NCI-H2227 (cell line): ENCODE results near the gene TCEANC.
A peak's percentile ranks its signal among the peaks of the same experiment; 100 is the strongest.
"Not testable (repeated sequence)": the region's sequence is repeated elsewhere in the genome, so short reads cannot be mapped to it uniquely, and the experiment has no call there.

Source experiments
- DNase-seq: peaks from one replicate; lab custom pipeline; 2025; ENCODE audit not compliant: unreplicated experiment; lab: John Stamatoyannopoulos, UW

The TCEANC gene

DNA sequence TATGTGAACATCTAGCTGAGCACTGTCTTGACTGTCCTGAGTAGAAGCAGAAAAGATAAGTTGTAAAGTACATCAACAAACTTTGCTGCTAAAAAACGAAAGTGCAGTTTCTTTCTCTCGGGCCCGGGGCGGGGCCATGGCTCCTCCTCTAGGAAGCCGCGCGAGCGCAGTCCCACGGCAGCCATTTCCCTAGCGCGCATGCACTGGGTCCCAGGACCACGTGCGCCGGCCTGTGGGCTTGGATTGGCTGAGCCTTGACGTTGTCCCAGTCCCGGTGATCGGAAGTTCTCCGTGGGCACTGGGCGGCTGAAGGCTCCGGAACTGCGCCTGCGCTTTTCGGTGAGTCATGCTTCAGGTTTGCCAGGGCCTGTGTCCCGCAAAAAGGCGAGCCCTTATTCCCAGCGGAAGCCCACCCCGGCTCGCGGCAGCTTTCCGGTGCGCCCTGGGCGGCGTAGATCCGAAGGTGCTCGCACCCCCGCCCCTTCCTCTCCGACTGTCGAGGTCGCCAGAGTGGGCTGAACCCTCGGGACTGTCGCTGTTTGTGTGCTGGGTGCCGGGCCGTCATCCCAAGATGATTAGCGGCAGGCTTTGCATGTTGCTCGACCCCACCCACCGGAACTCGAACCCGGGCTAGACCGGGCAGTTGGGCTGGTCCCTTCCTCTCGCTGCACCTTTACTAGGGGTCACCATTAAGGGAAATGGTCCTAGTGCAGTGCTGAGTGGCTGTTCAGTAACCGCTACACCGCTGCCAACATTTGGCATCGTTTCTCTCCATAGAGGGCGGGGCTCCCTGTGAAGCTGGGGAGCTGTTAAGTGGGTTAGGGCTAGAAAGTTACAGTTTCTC lies at the start of gene TCEANC:
TCEANC (plus strand) TSS at position 292 of the 844 bp plus-strand sequence. CDS start 9,368 bp downstream, outside the sequence.
- DNase-seq: peak; percentile 99

DNA sequence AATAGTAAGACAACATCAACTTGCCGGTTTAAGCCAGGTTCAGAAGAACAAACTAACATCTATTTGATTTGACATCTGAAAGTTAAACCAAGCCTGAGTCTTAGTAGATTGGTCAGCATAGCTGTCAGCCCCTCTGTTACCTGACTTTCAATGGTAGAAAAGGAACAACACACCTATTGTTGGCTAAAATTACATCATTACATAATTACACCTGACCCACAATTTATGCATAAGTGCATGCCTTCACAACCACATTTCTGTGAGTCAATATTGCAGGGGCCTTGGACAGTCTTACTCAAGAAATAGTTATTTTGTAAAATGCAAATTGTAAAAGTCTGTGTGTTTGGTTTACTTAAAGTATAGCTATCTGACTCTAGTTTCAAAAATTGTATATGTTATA lies 47.3 kb upstream of the TCEANC start:
- no peak for DNase-seq

DNA sequence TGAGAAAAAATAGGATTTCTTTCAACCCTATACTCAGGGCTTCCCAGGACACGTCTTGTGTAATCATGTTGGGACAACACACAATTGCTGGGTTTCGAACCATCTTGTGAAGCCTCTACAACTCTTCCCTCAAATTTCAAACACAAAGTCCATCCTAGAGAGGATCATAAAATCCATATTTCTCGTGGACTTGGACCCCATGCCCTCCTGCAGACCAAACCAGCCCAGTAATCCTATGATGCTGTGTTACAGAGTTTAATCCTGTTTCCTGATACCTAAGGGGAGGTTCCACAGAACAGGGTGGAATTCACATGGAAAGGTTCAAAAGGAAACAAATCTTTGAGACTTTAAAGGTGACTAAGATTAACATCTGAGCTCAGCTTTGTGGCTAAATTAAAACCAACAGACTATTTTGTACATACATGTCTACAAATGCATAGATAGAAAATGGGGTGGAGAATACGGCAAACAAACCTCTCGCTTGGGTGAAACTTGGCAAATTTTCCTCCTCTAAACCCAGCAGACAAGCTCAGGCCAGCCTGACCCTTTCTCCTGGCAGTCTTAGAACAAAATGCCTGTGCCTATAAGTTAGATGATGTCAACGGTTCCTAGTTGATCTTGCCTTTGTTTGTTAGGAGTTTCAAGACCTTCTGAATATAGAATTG lies 45.5 kb upstream of the TCEANC start:
- no peak for DNase-seq

DNA sequence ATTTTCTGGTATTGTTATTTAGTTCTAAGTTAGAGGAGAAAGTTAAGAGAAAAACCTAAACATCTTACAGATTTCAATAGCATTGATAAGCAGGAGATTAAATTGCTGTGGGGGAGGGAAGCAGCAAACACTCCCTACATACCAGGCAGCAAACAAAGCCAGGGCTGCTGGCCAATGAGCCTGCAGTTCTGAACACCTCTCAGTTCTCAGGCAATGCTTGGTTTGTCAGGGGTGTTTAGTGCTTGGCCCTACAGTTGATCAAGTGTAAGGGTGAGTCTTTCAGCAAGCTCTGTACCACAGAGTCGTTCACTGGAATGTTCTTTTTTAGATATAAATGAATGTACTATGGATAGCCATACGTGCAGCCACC lies 45.0 kb upstream of the TCEANC start:
- no peak for DNase-seq

DNA sequence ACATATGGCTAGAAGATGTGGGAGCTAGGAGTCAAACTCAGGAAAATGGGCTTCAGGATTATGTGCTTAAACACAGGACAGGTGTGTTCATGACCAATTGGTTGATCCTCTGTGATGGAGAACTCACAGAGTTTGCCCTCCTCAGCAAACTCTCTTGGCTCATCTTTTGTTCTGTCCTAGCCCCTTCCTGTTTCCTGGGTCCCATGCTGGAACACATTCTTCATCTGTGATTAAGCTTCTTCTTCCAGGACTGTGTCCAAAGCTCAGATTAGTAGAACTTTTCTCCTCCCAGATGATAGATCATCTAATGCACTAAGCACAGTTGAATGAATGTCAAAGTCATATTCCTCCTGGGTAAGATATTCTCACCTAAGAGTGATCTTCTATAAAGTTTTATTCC lies 38.8 kb upstream of the TCEANC start:
- no peak for DNase-seq

DNA sequence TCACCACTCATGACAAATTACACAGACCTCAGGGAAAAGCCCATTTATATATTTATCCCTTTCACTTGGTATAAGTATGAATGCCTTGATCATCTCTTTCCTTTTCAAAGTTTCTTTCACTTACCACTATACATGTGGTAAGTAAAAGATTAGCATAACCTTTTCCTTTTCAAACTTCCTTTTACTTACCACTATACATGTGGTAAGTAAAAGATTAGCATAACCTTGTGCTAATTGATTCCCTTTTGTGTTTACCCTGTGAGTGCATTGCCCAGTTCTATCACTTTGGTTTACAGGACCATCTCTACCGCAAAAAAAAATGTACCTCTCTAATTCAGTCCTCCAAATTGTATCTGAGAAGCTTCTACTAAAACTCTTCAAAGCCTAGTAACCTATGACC lies 32.7 kb upstream of the TCEANC start:
- no peak for DNase-seq

DNA sequence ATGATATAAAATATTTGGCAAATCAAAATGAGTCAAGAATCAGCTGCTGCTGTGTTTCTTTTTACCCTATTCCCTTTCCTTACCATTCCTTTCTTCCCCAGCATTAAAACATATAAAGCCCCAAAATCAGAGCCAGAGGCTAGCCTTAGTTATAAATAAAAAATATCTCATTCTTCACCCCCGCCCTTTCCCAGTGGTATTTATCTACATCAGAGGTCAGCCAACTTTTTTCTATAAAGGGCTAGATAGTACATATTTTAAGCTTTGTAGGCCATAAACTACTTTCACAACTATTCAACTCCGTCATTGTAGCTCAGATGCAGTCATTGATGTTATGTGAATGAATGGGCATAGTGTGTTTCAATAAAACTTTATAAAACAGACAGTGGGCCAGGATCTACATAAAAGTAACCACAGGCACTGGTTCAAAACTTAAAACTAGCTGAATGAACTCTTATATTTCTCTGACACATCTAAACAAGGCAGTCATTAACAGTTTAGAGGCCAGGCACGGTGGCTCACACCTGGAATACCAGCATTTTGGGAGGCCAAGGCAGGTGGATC lies 30.5 kb upstream of the TCEANC start:
- DNase-seq: no peak

- no peak for DNase-seq
Observed at GRCh38 chrX:13627306-13627705, 25.6 kb upstream of the TCEANC start.

DNA sequence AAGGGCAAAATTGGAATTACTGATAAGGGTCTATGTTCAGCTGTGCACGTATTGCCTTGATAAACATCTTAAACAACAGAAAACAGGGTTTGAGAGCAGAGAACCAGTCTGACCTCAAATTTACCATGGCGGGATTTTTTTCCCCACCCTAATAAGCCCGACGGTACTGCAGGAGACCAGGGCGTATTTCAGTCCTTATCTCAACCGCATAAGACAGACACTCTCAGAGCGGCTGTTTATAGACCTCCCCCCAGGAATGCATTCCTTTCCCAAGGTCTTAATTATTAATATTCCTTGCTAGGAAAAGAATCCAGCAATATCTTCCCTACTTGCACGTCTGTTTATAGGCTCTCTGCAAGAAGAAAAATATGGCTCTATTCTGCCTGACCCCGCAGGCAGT lies 15.7 kb upstream of the TCEANC start:
- DNase-seq: not testable (repeated sequence)

DNA sequence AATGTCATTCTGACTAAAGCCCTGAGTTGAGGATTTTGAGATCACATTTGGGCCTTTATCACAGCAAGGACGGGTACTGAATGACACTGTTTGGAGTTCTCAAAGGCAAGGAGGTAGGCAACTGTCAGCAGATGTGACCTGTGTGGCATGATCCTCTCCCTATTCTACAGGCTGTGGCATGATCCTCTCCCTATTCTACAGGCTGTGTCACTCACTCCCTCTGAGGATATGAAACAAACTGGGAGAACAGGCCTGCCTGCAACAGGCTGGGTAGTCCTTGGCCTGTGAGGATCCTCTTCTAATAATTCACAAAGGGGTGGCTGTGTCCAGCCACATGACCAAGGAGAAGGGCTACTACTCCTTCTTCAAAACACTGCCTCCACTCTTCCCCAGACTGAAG lies 14.9 kb upstream of the TCEANC start:
- DNase-seq: no peak

DNA sequence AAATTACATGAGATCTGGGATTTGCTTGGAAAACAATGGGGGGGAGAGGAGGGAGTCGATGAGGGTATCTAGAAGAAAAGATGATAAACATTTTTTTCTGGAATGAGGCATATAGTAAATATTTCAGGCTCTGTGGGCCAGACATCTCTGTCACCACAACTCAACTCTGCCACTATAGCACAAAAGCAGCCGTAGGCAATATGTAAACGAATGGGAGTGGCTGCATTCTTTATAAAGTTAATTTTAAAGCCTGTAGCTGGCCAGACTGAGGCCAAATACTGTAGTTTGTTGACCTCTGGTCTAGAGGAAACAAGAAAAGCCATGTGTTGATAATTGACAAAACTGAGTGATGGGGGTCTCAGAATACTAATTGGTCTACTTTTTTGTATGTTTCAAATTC lies 14.1 kb upstream of the TCEANC start:
- DNase-seq: no peak

DNA sequence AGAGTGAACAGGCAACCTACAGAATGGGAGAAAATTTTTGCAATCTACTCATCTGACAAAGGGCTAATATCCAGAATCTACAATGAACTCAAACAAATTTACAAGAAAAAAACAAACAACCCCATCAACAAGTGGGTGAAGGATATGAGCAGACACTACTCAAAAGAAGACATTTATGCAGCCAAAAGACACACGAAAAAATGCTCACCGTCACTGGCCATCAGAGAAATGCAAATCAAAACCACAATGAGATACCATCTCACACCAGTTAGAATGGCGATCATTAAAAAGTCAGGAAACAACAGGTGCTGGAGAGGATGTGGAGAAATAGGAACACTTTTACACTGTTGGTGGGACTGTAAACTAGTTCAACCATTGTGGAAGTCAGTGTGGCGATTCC lies 11.3 kb upstream of the TCEANC start:
- DNase-seq: not testable (repeated sequence)

DNA sequence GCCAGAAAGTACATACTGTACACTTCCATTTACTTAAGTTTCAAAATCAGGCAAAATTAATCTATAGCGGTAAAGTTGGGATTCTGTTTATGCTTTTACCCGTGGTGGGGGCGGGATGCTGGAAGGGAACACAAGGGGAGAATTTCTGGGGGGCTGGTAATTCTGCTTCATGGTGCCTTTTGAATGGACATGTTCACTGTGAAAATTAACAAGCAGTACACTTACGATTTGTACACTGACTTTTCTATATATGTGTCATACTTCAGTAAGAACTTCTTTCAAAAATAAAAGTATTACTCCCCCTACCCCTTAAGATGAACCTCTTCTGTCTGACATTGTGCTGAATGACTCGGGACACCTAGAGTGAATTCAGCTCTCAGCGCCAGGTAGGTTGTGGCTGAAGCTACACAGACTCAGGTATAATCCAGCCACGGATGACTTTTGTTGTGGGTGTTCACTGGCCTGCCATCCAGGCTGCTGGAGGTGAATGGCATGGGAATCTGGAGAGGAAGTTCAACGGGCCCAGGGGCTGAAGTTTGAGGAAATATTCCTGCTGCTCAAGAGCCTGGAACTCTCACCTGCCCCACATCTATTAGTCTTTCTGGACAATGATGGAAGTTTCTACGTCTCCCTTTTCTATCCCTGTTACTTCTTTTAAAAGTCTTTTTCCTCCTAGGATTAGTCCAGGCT lies 7.3 kb upstream of the TCEANC start:
- no peak for DNase-seq

DNA sequence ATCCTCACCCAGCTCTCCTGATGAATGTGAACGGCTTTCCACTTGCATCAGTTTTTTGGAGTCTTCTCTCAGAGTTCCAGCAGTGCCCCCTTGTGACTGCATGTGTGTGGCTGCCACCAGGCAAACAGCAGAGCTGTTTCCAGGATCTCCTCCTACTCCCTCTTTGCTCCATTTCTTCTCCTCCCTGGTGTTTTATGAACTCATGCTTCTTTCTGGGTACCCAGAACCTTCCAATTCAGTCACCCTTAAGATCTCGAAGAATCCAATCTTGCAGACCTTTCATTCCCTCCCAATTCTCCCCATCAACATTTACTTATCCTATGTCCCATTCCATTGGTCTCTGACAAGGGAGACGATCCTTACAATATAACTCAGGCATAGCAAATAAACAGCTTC lies 6.8 kb upstream of the TCEANC start:
- peak; percentile 77 for DNase-seq

DNA sequence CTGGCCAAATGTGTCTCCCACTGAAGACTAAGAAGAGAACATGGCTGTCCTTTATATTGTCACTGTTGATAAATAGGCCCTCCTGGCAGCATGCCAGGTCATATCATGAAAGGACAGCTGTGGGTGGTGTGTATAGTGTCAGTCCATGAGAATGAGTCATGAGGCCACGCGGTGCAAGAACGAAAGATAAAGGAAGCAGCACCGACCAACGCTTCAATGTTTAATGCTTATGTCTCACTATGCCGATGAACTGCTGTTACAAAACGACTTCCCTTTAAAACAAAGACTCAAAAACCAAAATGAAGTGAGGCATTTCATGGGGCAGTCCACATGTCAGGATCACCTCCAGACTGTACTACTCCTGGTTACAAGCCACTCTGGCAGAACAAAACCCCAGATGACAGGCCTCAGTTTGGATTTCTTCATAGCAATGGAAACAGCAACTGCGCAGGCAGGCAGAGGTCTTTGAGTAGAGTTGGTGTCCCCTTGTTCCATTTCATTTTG lies 5.2 kb upstream of the TCEANC start:
- peak; percentile 66 for DNase-seq

GRCh38 chrX:13648336-13648735 lies 4.6 kb upstream of the TCEANC start:
- not testable (repeated sequence) for DNase-seq

DNA sequence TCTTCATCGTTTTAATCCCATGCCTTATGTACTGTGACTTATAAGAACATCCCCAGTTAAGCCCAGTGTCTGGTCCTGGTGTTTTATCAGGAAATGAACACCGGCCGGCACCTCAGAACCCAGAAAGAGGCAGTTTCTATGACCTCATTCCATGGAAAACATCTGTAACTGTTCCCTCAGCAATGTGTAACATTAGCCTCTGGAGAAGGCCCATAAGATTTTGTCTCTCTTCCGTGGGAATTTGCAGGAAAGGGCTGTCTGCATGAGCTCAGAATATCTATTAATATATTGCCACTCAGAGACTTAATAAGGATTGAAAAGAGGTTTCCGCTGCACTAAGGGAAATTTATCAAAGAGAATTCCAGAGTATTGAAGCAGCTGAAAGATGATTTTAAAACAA lies 3.1 kb upstream of the TCEANC start:
- DNase-seq: no peak

- no peak for DNase-seq
Observed at GRCh38 chrX:13650318-13650717, 2.6 kb upstream of the TCEANC start.

- DNase-seq: no peak
Observed at GRCh38 chrX:13651150-13651549, 1.8 kb upstream of the TCEANC start.

DNA sequence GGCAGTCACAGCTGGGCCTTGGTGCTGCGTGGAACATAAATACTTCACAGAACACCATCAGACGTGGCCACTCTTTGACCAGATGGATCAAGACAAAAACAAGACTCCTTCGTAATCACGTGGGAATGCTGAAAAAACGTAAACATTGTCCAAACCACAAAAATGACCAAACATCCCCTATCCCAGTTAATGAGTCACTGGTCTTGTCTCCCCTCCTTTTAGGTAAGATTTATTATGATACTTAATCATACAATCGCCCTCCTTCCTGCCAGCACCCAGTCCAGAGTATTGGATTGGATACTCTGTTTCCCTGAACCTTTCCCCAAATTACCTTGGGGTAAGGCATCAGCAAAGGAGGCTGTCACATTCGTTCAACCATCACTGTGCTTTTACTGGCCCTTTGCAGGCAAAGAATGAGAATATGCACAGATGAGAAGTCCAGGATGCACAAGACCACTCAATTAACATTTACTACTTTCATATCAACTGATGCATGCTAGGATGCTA lies 601 bp upstream of the TCEANC start:
- DNase-seq: no peak

- DNase-seq: no peak
Observed at GRCh38 chrX:13654116-13654515, 1.2 kb downstream of the TCEANC start.
